Activated naive CD4-positive, alpha-beta T cell treated with anti-CD3 and anti-CD28 coated beads for 36 hours (primary cell): ENCODE data around the gene PLD3. TPM values are rescaled to one million over a fixed set of nuclear protein-coding genes. Genes with fewer than 3 reads are reported as not detected.

Experiments
- CTCF ChIA-PET: fragments of 350-600 bp; sonication (Branson Sonifier 250); formaldehyde crosslinking; loops from one replicate; lab custom pipeline; 2021; ENCODE audit warnings: antibody characterized with exemption; lab: Charles Lee
- DNase-seq: peaks from one replicate; pipeline ENCODE4 v3.0.0-alpha.2; 2020
- H3K27ac Mint-ChIP-seq: one replicate; pipeline ENCODE4 v1.8.0; 2021; ENCODE audit warnings: mild to moderate bottlenecking, mixed read lengths
- H3K27me3 Mint-ChIP-seq: one replicate; pipeline ENCODE4 v1.8.0; 2021; ENCODE audit warnings: low read depth, mixed read lengths
- H3K36me3 Mint-ChIP-seq: one replicate; pipeline ENCODE4 v1.8.0; 2021; ENCODE audit warnings: low read depth, mixed read lengths
- H3K4me1 Mint-ChIP-seq: one replicate; pipeline ENCODE4 v1.8.0; 2021; ENCODE audit warnings: low read depth, mixed read lengths
- H3K4me3 Mint-ChIP-seq: one replicate; pipeline ENCODE4 v1.8.0; 2021; ENCODE audit warnings: mild to moderate bottlenecking, moderate library complexity, mixed read lengths
- H3K9me3 Mint-ChIP-seq: one replicate; pipeline ENCODE4 v1.8.0; 2021; ENCODE audit warnings: mixed read lengths
- intact Hi-C: fragments of 100-400 bp; cut with micrococcal nuclease; formaldehyde crosslinking; loops from one replicate; pipeline ENCODE4 v1.15.1; 2023
- total RNA-seq, 2 experiments: library from RNA; stranded (reverse); gene quantifications; one replicate each; pipeline ENCODE4 v1.2.3, GENCODE V29; 2021

Gene PLD3, protein sequence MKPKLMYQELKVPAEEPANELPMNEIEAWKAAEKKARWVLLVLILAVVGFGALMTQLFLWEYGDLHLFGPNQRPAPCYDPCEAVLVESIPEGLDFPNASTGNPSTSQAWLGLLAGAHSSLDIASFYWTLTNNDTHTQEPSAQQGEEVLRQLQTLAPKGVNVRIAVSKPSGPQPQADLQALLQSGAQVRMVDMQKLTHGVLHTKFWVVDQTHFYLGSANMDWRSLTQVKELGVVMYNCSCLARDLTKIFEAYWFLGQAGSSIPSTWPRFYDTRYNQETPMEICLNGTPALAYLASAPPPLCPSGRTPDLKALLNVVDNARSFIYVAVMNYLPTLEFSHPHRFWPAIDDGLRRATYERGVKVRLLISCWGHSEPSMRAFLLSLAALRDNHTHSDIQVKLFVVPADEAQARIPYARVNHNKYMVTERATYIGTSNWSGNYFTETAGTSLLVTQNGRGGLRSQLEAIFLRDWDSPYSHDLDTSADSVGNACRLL
- total RNA-seq, result 10 to 100 TPM; 57.6 to 58.2 TPM

GRCh38 chr19:40348125-40348913 lies at the start of gene PLD3, which contains the start of gene C19orf47:
Gene PLD3 (plus strand): TSS chr19:40348695. CDS start chr19:40366484, 17,789 bp downstream.
Gene C19orf47 (minus strand): TSS chr19:40348397. CDS start chr19:40341857, 6,540 bp downstream.
- intact Hi-C loops, result loop anchor here (1.0 to 5.0 kb wide), 9 partner anchors 55 to 449 kb away; partner anchors contain the start of genes AKT2, EGLN2, SERTAD1 and ZNF546
- H3K27ac Mint-ChIP-seq, result peak within 1 kb of the TSS; percentile 78
- H3K36me3 Mint-ChIP-seq, result peaks cover 1% of the 10 kb centered on the region
- H3K4me1 Mint-ChIP-seq, result peaks cover 29% of the 10 kb centered on the region
- H3K27me3 Mint-ChIP-seq, result no peaks in the 10 kb centered on the region
- CTCF ChIA-PET, result interaction anchor here (0.6 to 0.8 kb wide), 2 partner anchors 42 to 73 kb away, joined by 3 to 5 read pairs; no protein-coding TSS in a partner anchor
- peak; percentile 99 for DNase-seq
- no peaks in the 10 kb centered on the region for H3K9me3 Mint-ChIP-seq
- H3K4me3 Mint-ChIP-seq, result peak within 1 kb of the TSS; percentile 89

DNA sequence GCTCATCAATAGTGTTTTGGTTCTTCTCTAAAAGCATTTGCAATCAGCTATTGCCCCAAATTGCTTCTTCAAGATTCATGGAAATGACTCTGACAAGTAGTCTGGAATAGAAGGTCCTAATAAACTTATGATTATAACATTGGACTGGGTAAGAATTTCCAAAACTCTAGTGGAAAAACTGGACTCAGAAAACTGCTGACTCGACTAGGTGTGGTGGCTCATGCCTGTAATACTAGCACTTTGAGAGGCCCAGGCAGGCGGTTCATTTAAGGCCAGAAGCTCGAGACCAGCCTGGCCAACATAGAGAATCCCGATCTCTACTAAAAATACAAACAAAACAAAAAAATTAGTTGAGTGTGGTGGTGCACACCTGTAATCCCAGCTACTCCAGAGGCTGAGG lies 47.8 kb upstream of the PLD3 start:
- no peak for DNase-seq
- CTCF ChIA-PET, result interaction anchor here (0.7 kb wide), 1 partner anchor 204 kb away, joined by 3 read pairs; no protein-coding TSS in a partner anchor
- H3K4me3 Mint-ChIP-seq, result no peak overlapping the region
- H3K4me1 Mint-ChIP-seq, result peaks cover 2% of the 10 kb centered on the region
- H3K36me3 Mint-ChIP-seq, result no peaks in the 10 kb centered on the region
- no peaks in the 10 kb centered on the region for H3K27me3 Mint-ChIP-seq
- no peak overlapping the region for H3K27ac Mint-ChIP-seq
- no peaks in the 10 kb centered on the region for H3K9me3 Mint-ChIP-seq
- intact Hi-C loops, result no loop called here

DNA sequence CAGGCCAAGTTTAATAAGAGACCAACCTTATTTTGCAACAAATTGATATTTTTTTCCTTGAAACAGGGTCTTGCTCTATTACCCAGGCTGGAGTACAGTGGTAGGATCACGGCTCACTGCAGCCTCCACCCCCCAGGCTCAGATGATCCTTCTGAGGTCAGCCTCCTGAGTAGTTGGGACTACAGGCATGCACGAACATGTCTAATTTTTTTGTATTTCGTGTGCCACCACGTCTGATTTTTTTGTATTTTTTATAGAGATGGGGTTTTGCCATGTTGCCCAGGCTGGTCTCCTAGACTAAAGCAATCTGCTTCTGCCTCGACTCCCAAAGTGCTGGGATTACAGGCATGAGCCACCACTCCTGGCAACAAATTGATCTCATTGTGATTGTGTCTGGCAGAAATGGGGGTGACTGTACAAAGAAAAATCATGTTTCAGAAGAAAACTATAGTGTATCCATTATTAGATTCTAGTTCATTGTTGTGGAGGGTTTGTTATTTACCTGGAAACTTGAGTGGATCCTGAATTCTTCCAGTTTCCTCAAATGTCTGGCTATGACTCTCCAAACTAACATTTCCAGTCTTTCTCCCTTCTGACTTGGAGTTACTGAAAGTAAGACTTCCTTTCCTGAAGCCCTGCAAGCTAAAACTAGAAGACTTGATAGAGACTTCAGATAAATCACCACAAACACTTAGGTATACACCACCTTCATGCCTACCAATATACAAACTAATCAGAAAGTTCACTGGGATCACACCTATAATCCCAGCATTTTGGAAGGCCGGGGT lies 46.1 kb upstream of the PLD3 start:
- Mint-ChIP-seq H3K4me1 (peaks cover 2% of the 10 kb centered on the region), H3K9me3 (no peaks in the 10 kb centered on the region), H3K27me3 (no peaks in the 10 kb centered on the region), H3K27ac (no peak overlapping the region), H3K36me3 (no peaks in the 10 kb centered on the region), H3K4me3 (no peak overlapping the region)
- no peak for DNase-seq
- intact Hi-C loops, result no loop called here
- CTCF ChIA-PET, result interaction anchor here (0.5 kb wide), 1 partner anchor 130 kb away, joined by 5 read pairs; no protein-coding TSS in a partner anchor

DNA sequence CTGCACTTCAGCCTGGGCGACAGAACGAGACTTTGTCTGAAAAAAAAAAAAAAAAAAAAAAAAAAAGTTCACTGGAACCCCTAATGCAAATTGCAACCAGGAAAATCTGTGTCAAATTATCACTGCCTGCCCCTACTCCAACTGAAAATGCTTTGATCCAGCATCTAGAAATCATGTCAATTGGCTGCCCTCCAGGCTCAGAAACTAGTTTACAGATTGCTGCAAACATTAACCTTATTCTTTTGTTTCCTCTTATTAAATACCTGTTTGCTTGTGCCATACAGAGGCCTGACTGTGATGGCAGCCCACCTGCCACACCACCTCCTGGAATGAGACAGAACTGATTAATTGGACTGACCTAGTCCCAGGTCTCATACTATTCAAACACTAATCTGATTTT lies 44.7 kb upstream of the PLD3 start:
- H3K4me3 Mint-ChIP-seq, result no peak overlapping the region
- H3K27ac Mint-ChIP-seq, result no peak overlapping the region
- peaks cover 2% of the 10 kb centered on the region for H3K4me1 Mint-ChIP-seq
- no peak for DNase-seq
- H3K9me3 Mint-ChIP-seq, result no peaks in the 10 kb centered on the region
- no peaks in the 10 kb centered on the region for H3K36me3 Mint-ChIP-seq
- CTCF ChIA-PET, result interaction anchor here (1.2 to 2.0 kb wide), 3 partner anchors 12 to 331 kb away, joined by 5 to 14 read pairs (median 9); no protein-coding TSS in a partner anchor
- no peaks in the 10 kb centered on the region for H3K27me3 Mint-ChIP-seq
- intact Hi-C loops, result loop anchor here (2.0 kb wide), 1 partner anchor 217 kb away; no protein-coding TSS in a partner anchor

- no peaks in the 10 kb centered on the region for H3K27me3 Mint-ChIP-seq
- no peaks in the 10 kb centered on the region for H3K9me3 Mint-ChIP-seq
- intact Hi-C loops, result loop anchor here (2.0 kb wide), 1 partner anchor 216 kb away; no protein-coding TSS in a partner anchor
- DNase-seq, result no peak
- H3K27ac Mint-ChIP-seq, result no peak overlapping the region
- CTCF ChIA-PET, result interaction anchor here (0.7 to 2.3 kb wide), 12 partner anchors 11 to 331 kb away, joined by 3 to 14 read pairs (median 4); no protein-coding TSS in a partner anchor
- H3K36me3 Mint-ChIP-seq, result no peaks in the 10 kb centered on the region
- no peak overlapping the region for H3K4me3 Mint-ChIP-seq
- H3K4me1 Mint-ChIP-seq, result peaks cover 2% of the 10 kb centered on the region
Measured at GRCh38 chr19:40304306-40304705, 44.2 kb upstream of the PLD3 start.

DNA sequence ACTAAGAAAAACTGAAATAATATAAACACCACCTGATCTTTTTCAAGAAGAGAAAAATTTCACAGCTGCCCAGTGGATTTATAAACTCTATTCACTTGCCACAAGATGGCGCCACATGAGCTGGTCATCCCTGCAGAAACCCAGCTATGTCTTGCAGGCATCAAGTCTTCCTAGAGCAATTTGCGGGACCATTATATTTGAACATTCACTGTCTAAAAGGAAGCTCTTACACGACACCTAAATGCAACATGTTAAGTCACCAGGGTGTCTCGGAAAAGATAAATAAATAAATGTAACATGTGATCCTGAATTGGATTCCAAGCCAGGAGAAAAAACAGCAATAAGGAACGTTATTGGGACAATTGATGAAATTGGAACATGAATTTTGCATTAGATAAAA lies 43.1 kb upstream of the PLD3 start:
- Mint-ChIP-seq H3K9me3 (no peaks in the 10 kb centered on the region), H3K4me3 (no peak overlapping the region), H3K36me3 (no peaks in the 10 kb centered on the region), H3K27ac (no peak overlapping the region), H3K4me1 (peaks cover 2% of the 10 kb centered on the region), H3K27me3 (no peaks in the 10 kb centered on the region)
- peak; percentile 90 for DNase-seq
- CTCF ChIA-PET, result interaction anchor here (0.6 to 2.3 kb wide), 39 partner anchors 10 to 1538 kb away, joined by 3 to 14 read pairs (median 3); partner anchors contain the start of gene BLVRB
- intact Hi-C loops, result loop anchor here (1.0 to 2.0 kb wide), 4 partner anchors 139 to 329 kb away; partner anchors contain the start of gene SERTAD3

- Mint-ChIP-seq H3K27me3 (no peaks in the 10 kb centered on the region), H3K27ac (no peak overlapping the region), H3K4me1 (peaks cover 2% of the 10 kb centered on the region), H3K9me3 (no peaks in the 10 kb centered on the region), H3K36me3 (no peaks in the 10 kb centered on the region), H3K4me3 (no peak overlapping the region)
- CTCF ChIA-PET, result interaction anchor here (0.7 kb wide), 1 partner anchor 149 kb away, joined by 6 read pairs; no protein-coding TSS in a partner anchor
- intact Hi-C loops, result no loop called here
- no peak for DNase-seq
Measured at GRCh38 chr19:40309666-40310065, 38.8 kb upstream of the PLD3 start.

DNA sequence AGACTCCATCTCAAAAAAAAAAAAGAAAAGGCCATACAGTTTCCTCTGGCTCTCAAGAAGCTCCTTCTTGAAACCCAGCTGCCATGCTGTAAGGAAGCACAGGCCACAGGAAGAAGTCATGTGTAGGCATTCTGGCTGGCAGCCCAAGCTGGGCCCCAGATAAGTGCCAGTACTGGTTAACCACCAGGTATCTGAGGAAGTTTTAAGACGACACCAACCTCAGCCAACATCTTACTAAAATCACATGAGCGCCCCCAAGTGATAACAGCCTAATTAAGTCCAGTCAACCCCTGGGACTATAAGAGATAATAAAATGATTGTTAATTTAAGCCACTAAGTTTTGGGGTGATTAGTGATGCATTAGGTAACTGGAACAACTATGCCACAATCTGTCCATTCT lies 36.0 kb upstream of the PLD3 start:
- CTCF ChIA-PET, result no interaction called here

GRCh38 chr19:40313229-40313983 lies 35.1 kb upstream of the PLD3 start:
- intact Hi-C loops, result no loop called here
- Mint-ChIP-seq H3K4me3 (no peak overlapping the region), H3K9me3 (no peaks in the 10 kb centered on the region), H3K27me3 (no peaks in the 10 kb centered on the region), H3K27ac (no peak overlapping the region), H3K36me3 (peaks cover 2% of the 10 kb centered on the region), H3K4me1 (no peaks in the 10 kb centered on the region)
- DNase-seq, result no peak
- CTCF ChIA-PET, result interaction anchor here (0.7 kb wide), 1 partner anchor 221 kb away, joined by 4 read pairs; no protein-coding TSS in a partner anchor

More for the DNA sequence above, 36.0 kb upstream of the PLD3 start:
- Mint-ChIP-seq H3K9me3 (no peaks in the 10 kb centered on the region), H3K27ac (no peak overlapping the region), H3K4me1 (no peaks in the 10 kb centered on the region), H3K4me3 (no peak overlapping the region), H3K36me3 (peaks cover 2% of the 10 kb centered on the region), H3K27me3 (no peaks in the 10 kb centered on the region)
- intact Hi-C loops, result no loop called here
- no peak for DNase-seq

GRCh38 chr19:40314656-40315055 lies 33.8 kb upstream of the PLD3 start:
- Mint-ChIP-seq H3K27me3 (no peaks in the 10 kb centered on the region), H3K36me3 (peaks cover 2% of the 10 kb centered on the region), H3K4me1 (no peaks in the 10 kb centered on the region), H3K27ac (no peak overlapping the region), H3K9me3 (no peaks in the 10 kb centered on the region), H3K4me3 (no peak overlapping the region)
- no peak for DNase-seq
- CTCF ChIA-PET, result interaction anchor here (3.1 kb wide), 1 partner anchor 10 kb away, joined by 14 read pairs; no protein-coding TSS in a partner anchor
- intact Hi-C loops, result no loop called here
